ENCODE results near the gene WDR74.
"Not testable (repeated sequence)": the region's sequence is repeated elsewhere in the genome, so short reads cannot be mapped to it uniquely, and the experiment has no call there.

WDR74 gene

GRCh38 chr11:62839050-62839945 lies at the start of gene WDR74:
Gene WDR74, minus strand, starts transcription at chr11:62839590. Its CDS starts 20 bp downstream, at chr11:62839570.
- peak; percentile 95 for DNase-seq

- no peak for DNase-seq
Measured at GRCh38 chr11:62889126-62889483, 49.7 kb upstream of the WDR74 start.

GRCh38 chr11:62888406-62888805 lies 49.0 kb upstream of the WDR74 start:
- no peak for DNase-seq

GRCh38 chr11:62885137-62885750 lies 45.9 kb upstream of the WDR74 start:
- DNase-seq, result no peak

- DNase-seq, result no peak
Measured at GRCh38 chr11:62883673-62884072, 44.3 kb upstream of the WDR74 start.

- DNase-seq, result no peak
Measured at GRCh38 chr11:62882788-62883501, 43.6 kb upstream of the WDR74 start.

GRCh38 chr11:62882431-62882749 lies 43.0 kb upstream of the WDR74 start:
- DNase-seq, result no peak

GRCh38 chr11:62881579-62882430 lies 42.4 kb upstream of the WDR74 start:
- peak; percentile 95 for DNase-seq

- DNase-seq, result peak; percentile 91
Measured at GRCh38 chr11:62880803-62881578, 41.6 kb upstream of the WDR74 start, which contains the start of gene SLC3A2. Gene SLC3A2, plus strand, starts transcription at chr11:62880896. Its CDS starts 128 bp downstream, at chr11:62881024.

GRCh38 chr11:62880231-62880802 lies 40.9 kb upstream of the WDR74 start:
- no peak for DNase-seq

- DNase-seq, result no peak
Measured at GRCh38 chr11:62879235-62879978, 40.0 kb upstream of the WDR74 start.

- no peak for DNase-seq
Measured at GRCh38 chr11:62876712-62877111, 37.3 kb upstream of the WDR74 start.

GRCh38 chr11:62875698-62876478 lies 36.5 kb upstream of the WDR74 start:
- no peak for DNase-seq

- DNase-seq, result no peak
Measured at GRCh38 chr11:62874851-62875250, 35.5 kb upstream of the WDR74 start.

- DNase-seq, result no peak
Measured at GRCh38 chr11:62865635-62866034, 26.2 kb upstream of the WDR74 start.

- DNase-seq, result no peak
Measured at GRCh38 chr11:62863687-62864335, 24.4 kb upstream of the WDR74 start.

GRCh38 chr11:62861564-62862192 lies 22.3 kb upstream of the WDR74 start:
- not testable (repeated sequence) for DNase-seq

GRCh38 chr11:62860835-62861563 lies 21.6 kb upstream of the WDR74 start:
- DNase-seq, result no peak

Data from left hindlimb (tissue), 1 donor.